Loucy (cell line): Measurements from ENCODE around the gene STIL.

Experiments
- EZH2phosphoT487 ChIP-seq: fragments of 200-600 bp; IDR thresholded peaks from 2 replicates; pipeline ENCODE4 v1.6.1; 2018; ENCODE audit warnings: antibody characterized with exemption, mild to moderate bottlenecking, moderate library complexity, borderline replicate concordance
- TF ChIP-seq, protein P1 (sequence below): fragments of 200-600 bp; sonication (generic); conservative IDR thresholded peaks from 2 replicates; pipeline ENCODE4 v1.5.1; 2014; ENCODE audit warnings: mild to moderate bottlenecking, antibody characterized with exemption, low read length

GRCh38 chr1:47208374-47208850 is 105.5 kb downstream of the STIL start:
- TF ChIP-seq, protein P1, sequence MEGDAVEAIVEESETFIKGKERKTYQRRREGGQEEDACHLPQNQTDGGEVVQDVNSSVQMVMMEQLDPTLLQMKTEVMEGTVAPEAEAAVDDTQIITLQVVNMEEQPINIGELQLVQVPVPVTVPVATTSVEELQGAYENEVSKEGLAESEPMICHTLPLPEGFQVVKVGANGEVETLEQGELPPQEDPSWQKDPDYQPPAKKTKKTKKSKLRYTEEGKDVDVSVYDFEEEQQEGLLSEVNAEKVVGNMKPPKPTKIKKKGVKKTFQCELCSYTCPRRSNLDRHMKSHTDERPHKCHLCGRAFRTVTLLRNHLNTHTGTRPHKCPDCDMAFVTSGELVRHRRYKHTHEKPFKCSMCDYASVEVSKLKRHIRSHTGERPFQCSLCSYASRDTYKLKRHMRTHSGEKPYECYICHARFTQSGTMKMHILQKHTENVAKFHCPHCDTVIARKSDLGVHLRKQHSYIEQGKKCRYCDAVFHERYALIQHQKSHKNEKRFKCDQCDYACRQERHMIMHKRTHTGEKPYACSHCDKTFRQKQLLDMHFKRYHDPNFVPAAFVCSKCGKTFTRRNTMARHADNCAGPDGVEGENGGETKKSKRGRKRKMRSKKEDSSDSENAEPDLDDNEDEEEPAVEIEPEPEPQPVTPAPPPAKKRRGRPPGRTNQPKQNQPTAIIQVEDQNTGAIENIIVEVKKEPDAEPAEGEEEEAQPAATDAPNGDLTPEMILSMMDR, result no peak
- TF ChIP-seq EZH2phosphoT487, result no peak
